ENCODE results near the gene PNPO. TPM values are rescaled to one million over a fixed set of nuclear protein-coding genes. Genes with fewer than 3 reads are reported as not detected.
A peak's percentile ranks its signal among the peaks of the same experiment; 100 is the strongest.

PNPO gene
- total and polyA plus RNA-seq, 2 of the 13 experiments (the other 11 are each of a cell fraction or from before 2014, with no cell fraction given), result 47.9 to 63.3 TPM

GRCh38 chr17:47948706-47949196, 7.4 kb downstream of the PNPO start:
- DNase-seq (ENCODE audit: low spot score) (peak; percentile 91), ATAC-seq (peak; percentile 75), FAIRE-seq (peak; percentile 89)
- WGBS (ENCODE audit: low lambda C conversion rate), result 8% methylated on average over 5 of the region's 5 CpGs
- CTCF ChIA-PET (ENCODE audit: low intra/inter-chr PET ratio, low total read pairs), result interaction anchor here (1.5 to 3.5 kb wide), 7 partner anchors 19 to 77 kb away, joined by 4 to 54 read pairs (median 12); partner anchors contain the start of gene CDK5RAP3
- H2AFZ ChIP-seq (ENCODE audit: low read length), result no peak overlapping the region
- H3K36me3 ChIP-seq (replicated peaks in 1 of 2; ENCODE audit: control insufficient read depth in 1 of 2, insufficient read depth in 2 of 2, low read length in 2 of 2), result peaks cover 6 to 36% of the 10 kb centered on the region in 2 experiments
- peak overlapping the region; percentile 39 for H3K9ac ChIP-seq (ENCODE audit: insufficient read depth, low read depth, low read length)
- no TSS peak for BruUV-seq (replicated peaks)
- no peaks in the 10 kb centered on the region for H3K27me3 ChIP-seq (ENCODE audit: control insufficient read depth in 1 of 2, insufficient read depth in 2 of 2, low read length in 2 of 2)
- peak overlapping the region in 1 of 3 experiments; percentile 43; a peak in 2 of 6 replicates for H3K4me3 ChIP-seq (replicated peaks in 1 of 3; ENCODE audit: insufficient read depth in 1 of 3, low read depth in 2 of 3, low read length in 3 of 3)
- H3K4me1 ChIP-seq (ENCODE audit: insufficient read depth, low read length), result peaks cover 96% of the 10 kb centered on the region
- H3K27ac ChIP-seq (ENCODE audit: extremely low read length, insufficient read depth, low read length), result peak overlapping the region; percentile 76
- intact Hi-C loops (cut with micrococcal nuclease; ENCODE audit: unreplicated experiment) (loop anchor here (1.0 to 2.0 kb wide), 4 partner anchors 22 to 106 kb away; no protein-coding TSS in a partner anchor), in situ Hi-C loops (cut with HindIII; ENCODE audit: extremely low pct_ligation_motif_present, low pct_unique_long_range_greater_than_20kb) (no loop called here)
- no peaks in the 10 kb centered on the region for H3K79me2 ChIP-seq (ENCODE audit: insufficient read depth, low read length)
- H4K20me1 ChIP-seq (ENCODE audit: insufficient read depth, low read length), result no peaks in the 10 kb centered on the region
- peak overlapping the region; percentile 76 for H3K4me2 ChIP-seq (ENCODE audit: low read depth, low read length)
- POLR2A ChIA-PET, result interaction anchor here (0.9 to 15.1 kb wide), 8 partner anchors 7 to 117 kb away, joined by 3 to 267 read pairs (median 18); partner anchors contain the start of genes CDK5RAP3, LRRC46, MRPL10 and NFE2L1
- H3K9me3 ChIP-seq (ENCODE audit: low read length), result no peaks in the 10 kb centered on the region
- TF ChIP-seq ZNF251 (CRISPR knock-in tag; IDR thresholded peaks at IDR 0.05) (no peak), ZNF788 (CRISPR knock-in tag; IDR thresholded peaks at IDR 0.05; ENCODE audit: borderline replicate concordance) (no peak), HOXA7 (CRISPR knock-in tag; IDR thresholded peaks at IDR 0.05) (no peak), NCOA1 (CRISPR knock-in tag; IDR thresholded peaks at IDR 0.05) (no peak), TFDP1 (CRISPR knock-in tag; IDR thresholded peaks at IDR 0.05; ENCODE audit: borderline replicate concordance) (peak; percentile 65; the same call in 1 of the 2 replicates), ZSCAN22 (CRISPR knock-in tag; IDR thresholded peaks at IDR 0.05) (no peak), ZNF619 (CRISPR knock-in tag; IDR thresholded peaks at IDR 0.05) (no peak), SOX13 (IDR thresholded peaks at IDR 0.05) (0 out of 2 replicates have a peak, but pooled peaks have one; percentile 10), SOX13 (CRISPR knock-in tag; conservative IDR thresholded peaks at IDR 0.05 in 1 of 2, IDR thresholded peaks at IDR 0.05 in 1 of 2) (peak in 1 of 2 experiments; percentile 53; a peak in 1 of 4 replicates), ZNF264 (CRISPR knock-in tag; IDR thresholded peaks at IDR 0.05) (peak; percentile 3; the same call in 1 of the 2 replicates), IRF9 (CRISPR knock-in tag; IDR thresholded peaks at IDR 0.05; ENCODE audit: borderline replicate concordance) (0 out of 2 replicates have a peak, but pooled peaks have one; percentile 8), ARID2 (CRISPR knock-in tag; IDR thresholded peaks at IDR 0.05; ENCODE audit: borderline replicate concordance) (no peak), ZNF552 (CRISPR knock-in tag; IDR thresholded peaks at IDR 0.05; ENCODE audit: borderline replicate concordance) (no peak), ZNF563 (CRISPR knock-in tag; IDR thresholded peaks at IDR 0.05) (peak; percentile 2; the same call in 1 of the 2 replicates), ZNF782 (CRISPR knock-in tag; IDR thresholded peaks at IDR 0.05; ENCODE audit: borderline replicate concordance) (no peak), ZNF430 (CRISPR knock-in tag; IDR thresholded peaks at IDR 0.05) (no peak), ZBTB42 (CRISPR knock-in tag; IDR thresholded peaks at IDR 0.05) (no peak)
- TF ChIP-seq, protein P1, sequence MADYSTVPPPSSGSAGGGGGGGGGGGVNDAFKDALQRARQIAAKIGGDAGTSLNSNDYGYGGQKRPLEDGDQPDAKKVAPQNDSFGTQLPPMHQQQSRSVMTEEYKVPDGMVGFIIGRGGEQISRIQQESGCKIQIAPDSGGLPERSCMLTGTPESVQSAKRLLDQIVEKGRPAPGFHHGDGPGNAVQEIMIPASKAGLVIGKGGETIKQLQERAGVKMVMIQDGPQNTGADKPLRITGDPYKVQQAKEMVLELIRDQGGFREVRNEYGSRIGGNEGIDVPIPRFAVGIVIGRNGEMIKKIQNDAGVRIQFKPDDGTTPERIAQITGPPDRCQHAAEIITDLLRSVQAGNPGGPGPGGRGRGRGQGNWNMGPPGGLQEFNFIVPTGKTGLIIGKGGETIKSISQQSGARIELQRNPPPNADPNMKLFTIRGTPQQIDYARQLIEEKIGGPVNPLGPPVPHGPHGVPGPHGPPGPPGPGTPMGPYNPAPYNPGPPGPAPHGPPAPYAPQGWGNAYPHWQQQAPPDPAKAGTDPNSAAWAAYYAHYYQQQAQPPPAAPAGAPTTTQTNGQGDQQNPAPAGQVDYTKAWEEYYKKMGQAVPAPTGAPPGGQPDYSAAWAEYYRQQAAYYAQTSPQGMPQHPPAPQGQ (CRISPR knock-in tag; IDR thresholded peaks at IDR 0.05; ENCODE audit: borderline replicate concordance), result peak; percentile 44; the same call in 1 of the 2 replicates
